Activated naive CD8-positive, alpha-beta T cell treated with anti-CD3 and anti-CD28 coated beads, Interleukin-2, amount 50 U/mL, for 16 hours (primary cell): ENCODE measurements around the gene MACO1.
"Not testable (repeated sequence)": the region's sequence is repeated elsewhere in the genome, so short reads cannot be mapped to it uniquely, and the experiment has no call there.

Source experiments
- DNase-seq: peaks from one replicate; pipeline ENCODE4 v3.0.0-alpha.2; 2020; ENCODE audit warnings: low read depth, low spot score

MACO1 gene

DNA sequence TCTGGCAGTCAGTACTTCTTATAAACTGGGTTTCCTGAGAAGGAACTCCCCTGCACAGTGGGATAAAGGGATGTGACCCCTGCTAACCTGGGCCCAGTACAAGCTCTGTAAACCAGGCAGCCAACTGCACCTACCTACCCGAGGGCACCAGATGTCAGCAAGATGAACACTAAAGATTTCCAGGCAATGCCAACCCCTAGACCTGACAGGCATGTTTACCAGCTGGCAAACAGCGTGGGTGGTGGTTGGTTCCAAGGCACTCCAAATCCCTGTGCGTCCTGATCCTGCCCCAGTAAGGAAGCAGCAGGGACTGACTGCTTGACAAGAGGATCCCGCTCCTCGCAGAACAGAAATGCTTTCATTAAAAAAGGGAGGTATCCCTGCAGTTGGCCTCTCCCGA is 7.5 kb upstream of the MACO1 start:
- DNase-seq = not testable (repeated sequence)

DNA sequence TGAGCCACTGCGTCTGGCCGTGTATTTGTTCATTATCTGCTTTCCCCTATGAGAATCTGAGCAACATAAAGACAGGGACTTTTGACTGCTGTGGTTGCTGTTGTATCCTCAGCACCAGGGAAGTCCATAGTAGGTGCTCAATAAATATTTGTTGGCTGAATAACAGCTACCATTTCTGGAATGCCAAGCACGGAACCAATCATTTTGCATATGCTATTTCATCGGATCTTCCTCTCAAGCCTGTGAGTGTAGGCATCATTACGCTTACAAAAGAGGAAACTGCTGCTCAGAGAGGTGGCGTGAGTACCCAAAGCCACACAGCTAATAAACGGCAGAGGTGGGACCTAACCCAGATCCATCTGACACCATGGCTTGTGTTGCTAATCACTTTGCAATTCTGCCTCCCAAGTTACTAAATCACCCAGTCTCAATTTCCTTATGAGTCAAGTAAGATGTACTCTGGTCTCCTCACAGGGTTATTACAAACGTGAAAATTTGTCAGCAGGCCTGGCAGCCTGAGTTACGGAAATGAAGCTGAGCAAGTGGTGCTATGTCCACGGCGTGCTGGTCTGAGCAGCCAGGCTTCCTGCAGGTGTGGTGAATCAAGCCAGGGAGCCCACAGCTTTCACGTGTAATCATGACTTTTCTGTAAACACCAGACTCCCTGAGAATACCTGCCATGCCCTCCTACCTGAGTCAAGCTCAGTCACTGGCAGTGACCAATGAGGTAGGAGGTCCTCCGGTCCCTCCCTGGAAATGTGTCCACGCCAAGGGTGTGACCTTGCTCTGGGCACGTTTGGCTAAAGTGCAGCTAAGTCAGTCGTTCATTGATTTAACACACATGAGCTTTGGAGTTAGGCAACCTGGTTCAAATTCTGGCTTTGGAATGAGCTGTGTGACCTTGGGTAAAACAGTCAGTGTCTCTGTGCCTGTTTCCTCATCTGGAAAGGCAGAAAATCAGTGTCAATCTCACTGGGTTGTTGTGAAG is 5.3 kb upstream of the MACO1 start:
- DNase-seq = no peak

DNA sequence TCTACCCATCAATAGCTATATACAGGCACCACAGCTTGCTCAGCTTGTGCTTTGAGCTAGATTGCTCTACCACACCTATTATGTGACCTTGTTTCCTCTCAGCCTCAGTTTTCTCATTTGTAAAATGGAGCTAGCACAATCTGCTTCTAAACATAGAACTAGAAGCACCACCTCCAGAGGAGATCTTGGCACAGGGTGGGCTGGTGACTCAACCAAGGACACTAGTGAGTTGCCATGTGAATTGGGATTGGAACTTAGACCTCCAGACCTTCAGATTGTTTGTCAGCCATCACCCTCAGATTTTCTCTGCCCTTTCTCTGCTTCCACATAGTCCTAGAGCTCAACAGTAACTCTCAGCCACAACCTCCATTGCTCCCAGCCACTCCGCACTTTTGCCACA is 3.0 kb upstream of the MACO1 start:
- no peak for DNase-seq

DNA sequence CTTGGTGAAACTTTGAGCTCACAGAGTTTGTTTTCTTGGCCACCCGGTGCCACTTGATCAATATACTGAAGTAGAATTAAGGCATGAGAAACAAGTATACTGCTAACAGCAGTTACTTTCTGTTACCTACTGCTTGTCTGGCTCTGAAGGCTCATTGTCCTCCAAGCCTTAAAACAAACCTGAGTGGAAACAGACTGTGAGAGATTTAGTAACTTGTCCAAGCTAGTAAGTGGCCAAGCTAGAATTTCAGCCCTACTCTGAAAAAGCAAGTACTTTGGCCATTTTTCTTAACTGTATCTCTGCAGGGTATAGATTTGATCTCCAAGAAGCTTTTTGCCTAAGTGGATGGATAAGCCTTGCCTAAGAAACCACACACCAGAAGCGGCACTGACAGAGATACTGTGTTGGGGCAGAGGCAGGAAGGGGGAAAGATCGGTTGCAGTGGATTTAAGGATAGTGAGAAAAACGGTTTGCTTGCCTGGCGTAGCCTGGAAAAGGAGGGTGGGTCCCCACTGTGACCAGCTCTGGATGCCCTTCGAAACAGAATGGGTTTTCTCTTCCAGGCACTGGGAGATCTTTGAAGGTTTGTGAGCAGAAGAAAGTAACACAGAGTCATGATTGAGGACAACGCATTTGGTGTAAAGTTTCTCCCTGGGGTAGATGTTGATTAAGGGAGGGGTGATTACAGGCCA is 2.1 kb upstream of the MACO1 start:
- no peak for DNase-seq

DNA sequence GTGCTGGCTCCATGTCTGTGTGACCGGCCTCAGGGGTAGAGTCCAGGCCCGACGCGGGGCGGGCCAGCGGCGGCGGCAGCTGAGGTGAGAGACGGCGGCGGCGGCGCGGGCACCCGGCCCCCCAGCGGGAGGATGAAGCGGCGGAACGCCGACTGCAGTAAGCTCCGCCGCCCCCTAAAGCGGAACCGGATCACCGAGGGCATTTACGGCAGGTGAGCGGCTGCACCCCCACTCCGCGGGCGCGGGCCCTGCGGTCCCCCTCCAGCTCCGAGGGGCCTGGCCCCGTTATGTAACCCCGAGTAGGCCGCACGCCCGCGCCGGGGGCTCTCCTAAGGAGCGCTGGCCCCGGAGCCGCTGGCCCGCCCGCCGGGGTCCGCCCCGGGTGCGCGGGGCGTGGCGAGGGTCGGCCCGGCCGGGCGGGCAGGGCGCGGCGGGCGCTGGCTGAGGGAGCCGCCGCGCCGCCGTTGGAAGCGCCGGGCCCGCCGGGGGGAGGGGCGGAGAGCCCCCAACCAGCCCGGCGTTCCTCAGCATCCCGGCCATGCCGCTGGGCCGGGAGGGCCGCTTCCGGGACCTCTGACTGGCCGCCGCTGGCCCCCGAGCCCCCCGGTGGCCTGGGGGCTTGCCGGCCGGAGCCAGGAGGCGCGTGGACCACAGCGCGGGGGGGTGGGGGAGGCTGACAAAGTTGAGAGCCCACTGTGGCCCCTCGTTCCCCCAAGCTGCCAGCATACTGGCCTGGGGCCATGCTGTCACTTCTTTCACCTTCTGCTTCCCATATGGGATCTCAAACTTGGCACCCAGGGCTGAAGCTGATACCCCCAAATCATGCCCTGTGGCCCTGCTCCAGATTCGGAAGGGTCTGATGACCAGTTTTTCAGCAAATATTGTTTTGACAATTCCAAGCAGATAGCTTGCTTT is 527 bp downstream of the MACO1 start:
- DNase-seq = peak; percentile 48

DNA sequence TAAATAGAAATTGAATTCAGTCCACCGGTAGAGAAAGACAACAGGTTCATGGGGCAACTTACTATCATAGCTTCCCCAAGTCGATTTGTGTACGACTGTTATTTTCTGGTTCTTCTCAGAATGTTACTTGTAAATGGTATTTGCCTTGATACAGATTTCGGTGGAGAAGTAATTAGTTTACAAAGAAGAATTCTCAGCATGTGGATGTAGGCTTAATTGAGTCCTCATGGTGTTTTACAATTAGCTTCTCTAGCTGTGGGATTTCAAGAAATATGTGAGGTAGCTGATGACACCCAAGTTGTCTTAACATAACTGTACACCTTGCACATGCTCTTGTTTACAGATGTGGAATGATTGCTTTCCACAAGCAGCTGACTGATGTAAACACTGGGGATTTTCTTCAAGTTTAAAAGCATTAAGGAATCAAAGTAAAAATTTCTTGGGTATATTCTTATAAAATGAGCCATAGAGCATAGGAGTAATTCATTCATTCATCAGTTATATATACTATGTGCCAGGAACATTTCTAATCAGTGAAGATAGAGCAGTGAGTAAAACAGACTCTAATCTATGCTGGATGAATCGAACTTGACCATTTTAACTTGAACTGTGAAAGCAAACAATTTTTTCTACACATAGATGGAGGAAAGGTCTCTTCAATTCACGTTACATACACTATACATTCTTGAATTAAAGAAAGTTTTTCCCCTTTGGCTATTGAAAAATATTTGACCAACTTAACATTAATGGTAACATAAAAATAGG is 1.4 kb downstream of the MACO1 start:
- DNase-seq = no peak

DNA sequence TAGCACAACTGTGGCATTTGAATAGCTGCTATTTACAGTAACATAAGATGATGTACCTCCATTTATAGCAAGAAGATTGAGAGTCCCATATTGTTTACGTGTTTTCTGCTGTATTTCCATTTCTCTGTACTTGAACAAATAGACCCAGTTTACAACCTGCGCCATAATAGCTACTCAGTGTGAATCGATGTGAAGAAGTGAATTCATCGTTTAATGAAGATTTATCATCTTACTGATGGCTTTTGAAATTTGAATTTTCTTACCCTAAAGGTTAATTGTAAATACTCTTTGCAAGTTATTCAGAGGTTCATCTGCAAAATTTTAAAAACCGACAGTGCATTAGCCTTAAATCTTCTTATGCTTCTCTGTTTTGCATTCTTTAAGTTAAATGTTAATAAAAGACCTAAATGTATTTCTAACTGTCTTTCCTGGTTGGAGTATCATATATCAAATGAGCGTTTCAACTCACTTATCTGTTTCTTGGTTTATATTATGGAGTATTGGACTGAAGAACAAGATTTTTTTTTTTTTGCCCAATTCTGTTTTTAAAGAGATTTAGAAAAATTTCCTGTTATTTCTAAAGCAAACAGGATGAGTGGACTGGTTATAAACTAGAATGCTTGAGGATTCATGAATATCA is 2.2 kb downstream of the MACO1 start:
- no peak for DNase-seq

DNA sequence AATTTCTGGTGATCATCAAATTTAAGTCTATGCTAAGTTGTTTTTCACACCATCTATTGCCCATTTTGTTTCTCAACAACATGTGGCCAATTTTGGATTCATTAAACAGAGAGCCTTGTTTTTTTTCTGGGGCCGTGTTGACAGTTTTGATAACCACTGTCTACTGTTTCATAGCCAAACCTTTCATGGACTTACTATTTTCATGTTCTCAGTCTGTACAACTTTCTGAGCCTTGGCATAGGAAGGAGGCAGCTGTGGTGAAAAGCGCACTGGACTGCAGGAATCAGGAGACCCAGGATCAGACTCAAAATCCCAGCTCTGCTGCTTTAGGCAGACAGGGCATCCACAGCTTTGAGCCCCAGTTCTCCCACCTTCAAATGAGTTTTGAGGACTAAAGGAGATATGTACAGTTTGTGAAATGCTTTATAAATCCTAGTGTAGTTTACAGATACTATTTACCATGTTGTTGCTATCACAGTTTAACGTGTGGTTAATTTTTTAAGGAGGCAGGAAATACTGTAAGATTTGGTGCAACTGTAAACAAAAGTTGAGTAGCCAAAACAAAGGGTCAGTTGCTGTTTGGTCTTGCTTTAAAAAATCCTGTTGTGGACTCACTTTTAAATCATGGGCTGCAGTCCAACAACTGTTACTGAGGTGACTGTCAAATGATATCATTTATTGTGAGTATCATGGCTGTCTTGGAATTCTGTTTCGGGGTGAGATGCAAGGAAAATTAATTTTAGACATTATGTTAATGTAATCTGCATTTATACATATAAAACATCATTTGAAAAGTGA is 2.9 kb downstream of the MACO1 start:
- no peak for DNase-seq

DNA sequence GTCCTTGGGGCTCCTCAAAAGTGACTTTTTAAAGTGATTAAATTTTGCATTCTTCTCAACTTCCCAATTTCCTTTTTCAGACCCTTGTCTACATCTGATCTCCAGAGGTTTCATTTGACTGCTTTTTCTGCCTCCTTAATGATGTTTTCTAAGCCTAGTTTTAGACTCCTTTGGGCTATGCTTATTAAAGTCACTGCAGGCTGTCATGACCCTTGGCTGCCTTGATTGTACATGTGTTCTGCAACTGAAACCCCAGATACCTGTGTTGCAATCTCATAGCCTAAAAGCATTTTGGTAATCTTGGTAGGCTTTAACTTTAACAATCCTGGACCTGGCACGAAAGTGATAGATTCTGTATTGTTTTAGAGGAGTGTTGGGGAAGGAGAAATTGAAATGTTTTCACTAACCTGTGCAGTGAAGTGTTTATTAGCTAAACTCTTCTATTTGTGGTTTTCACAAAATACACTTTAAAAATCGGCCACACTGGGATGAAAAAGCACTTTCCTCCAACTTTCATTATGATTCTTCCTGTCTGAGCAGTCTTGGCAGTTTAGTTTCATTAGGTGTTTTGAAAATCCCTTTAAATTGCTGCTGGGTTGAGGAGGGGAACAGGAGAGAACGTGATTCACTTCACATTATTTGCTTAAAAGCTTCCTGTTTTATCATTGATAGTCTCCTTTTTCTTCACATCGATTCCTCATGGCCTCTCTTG is 4.9 kb downstream of the MACO1 start:
- no peak for DNase-seq

DNA sequence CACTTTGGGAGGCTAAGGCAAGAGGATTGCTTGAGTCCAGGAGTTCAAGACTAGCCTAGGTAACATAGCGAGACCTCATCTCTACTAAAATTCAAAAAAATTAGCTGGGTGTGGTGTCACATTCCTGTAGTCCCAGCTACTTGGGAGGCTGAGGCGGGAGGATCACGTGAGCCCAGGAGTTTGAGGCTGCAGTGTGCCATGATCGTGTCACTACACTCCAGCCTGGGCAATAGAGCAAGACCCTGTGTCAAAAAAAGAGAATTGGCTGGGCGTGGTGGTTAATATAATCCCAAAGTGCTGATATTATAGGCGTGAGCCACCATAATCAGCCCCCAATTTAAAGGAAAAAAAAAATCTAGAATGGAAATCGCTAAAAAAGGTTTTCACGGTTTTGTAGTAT is 7.0 kb downstream of the MACO1 start:
- no peak for DNase-seq

DNA sequence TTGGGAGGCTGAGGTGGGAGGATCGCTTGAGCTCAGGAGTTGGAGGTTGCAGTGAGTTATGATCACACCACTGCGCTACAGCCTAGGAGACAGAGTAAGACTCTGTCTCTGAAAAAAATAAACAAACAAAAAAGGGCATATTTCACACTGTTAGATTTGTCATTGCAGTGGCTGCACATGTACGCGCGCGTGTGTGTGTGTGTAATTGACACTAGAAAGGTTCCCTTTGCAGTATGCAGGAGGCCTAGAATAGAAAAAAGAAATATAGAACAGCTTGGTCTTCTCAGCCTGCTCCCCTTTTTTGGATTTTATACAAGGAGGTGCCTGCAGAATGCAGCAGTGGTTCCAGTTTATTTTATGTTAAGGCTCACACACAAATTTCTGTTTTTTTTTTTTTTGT is 8.6 kb downstream of the MACO1 start:
- DNase-seq = no peak

DNA sequence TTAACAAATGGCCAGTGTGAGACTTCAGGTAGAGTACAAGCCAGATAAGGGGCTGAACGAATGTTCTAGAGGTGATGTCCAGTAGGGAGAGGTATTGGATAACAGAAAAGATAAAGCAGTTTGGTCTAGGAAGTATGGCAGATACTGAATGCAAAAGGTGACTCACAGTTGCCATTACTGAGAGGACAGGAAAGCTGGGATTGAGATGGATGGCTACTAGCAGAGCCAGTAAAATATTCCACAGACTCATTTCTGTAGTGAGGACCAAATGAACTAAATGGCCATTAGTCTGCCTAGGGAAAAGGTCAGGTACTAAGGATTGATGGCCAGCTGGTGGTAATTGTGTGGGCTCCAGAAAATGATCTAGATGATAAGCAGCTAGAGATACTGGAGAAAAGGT is 11.5 kb downstream of the MACO1 start:
- no peak for DNase-seq

DNA sequence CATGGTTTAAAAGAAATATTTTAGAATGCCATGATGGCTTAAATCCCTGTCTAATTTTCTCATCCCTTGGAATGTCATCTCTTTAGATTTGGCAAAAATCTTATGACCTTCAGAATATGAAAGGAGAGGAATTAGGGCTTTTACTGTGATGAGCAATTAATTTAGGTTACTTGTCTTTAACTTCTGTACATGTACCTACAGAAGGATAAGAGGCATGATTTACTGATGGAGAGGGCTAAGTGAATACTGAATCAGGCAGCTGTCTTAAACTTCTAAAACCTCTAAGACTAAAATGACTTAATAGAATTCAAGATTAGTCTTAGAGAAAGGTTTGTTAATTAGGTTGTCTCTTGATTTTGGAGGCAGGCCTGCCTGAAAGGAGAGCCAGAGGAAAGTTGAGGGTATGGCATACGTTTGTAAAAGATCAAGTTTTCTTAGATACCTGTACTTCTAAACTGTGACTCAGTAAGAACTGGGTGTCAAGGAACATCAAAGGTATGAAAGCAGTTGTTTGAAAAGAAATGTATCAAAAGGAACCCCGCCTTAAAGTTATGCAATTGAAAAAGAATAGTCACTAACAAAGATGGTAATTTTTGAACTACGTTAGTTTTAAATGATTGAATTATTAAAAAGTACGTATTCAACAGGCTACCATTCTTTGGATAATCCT is 12.5 kb downstream of the MACO1 start:
- no peak for DNase-seq

DNA sequence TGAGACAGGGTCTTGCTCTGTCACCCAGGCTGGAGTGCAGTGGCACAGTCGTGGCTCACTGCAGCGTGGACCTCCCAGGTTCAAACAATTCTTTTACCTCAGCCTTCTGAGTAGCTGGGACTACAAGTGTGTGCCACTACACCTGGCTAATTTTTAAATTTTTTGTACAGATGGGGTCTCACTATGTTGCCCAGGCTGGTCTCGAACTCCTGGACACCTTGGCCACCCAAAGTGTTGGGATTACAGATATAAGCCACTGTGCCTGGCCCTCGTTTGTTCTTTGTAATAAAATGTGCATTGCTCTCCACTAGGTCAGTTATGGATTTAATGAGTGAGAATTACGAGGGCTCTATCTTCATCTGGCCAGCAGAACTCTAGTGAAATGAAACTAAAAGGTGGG is 13.9 kb downstream of the MACO1 start:
- DNase-seq = not testable (repeated sequence)

DNA sequence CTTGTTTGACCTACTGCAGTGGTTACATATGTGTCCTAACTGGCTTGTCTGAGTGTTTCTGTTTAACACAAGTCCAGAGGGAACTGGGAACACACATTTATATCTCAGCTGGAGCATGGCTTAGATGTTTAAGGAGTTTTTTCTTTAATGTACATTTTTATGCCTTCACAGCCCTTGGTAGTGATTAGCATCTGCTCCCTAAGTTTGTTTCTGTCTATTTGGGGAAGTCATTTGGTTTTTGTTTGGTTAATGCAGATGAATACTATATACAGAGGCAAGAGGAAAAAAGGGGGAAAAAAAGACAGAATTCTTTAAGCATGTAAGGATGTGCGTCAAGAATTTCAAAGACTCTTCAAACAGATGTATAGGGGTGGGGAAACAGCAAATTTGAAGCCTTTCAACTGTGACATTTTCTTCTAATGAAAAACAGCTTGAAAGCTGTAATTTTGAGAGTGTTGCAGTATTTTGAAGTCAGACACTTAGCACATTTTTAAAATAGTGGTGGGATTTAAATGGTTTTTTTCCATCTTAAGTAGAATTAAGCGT is 15.4 kb downstream of the MACO1 start:
- DNase-seq = no peak

DNA sequence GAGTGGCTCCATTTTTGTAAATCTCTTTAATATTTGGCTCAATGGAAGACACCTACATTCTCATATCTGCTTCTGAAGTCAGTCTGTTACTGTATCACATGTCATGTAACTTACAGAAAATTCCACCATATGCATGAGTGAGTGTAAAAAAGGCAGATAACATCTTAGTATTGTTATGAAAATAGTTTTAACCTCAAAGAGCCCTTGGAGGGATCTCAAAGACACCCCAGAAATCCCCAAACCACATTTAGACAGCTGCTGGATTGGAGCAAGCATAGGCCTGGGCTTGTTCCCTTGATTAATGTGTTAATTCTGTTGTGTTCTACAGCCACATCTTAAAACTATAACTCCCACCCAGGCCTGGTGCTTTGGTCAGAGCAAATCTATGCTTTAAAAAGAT is 16.9 kb downstream of the MACO1 start:
- DNase-seq = no peak

DNA sequence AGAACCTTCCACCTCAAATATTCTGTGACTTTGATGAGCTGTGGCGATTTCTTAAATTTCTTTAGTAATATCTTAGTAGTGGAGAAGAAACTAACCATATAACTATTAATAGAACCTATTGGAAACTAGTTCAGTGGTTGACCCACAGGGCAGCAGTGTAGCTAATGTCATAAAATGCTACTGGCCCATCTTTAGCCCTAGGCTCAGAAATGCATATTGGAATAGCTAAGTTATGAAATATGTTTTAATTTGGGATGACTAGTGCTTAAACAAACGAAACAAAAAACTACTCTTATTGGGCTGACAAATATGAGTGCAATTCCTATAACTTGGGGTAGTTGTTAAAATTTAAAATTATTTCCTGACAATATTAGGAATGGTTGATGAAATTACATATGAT is 20.2 kb downstream of the MACO1 start:
- no peak for DNase-seq

DNA sequence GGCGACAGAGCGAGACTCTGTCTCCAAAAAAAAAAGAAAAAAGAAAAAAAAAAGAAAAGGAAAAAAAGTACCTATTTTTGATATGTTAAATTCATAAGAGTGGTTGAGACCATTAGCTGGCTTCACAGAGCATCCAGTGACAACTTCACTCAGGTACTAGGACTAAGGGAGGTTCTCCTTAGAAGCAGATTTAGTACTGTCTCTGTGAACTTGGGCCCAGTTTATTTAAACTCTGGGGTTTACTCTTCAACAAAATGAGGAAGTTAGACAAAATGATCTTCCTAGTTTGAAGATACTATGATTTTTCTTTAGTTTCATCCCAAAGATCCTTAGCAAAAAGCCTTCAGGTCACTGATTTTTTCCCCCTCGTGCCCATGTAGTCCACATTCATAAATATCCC is 21.2 kb downstream of the MACO1 start:
- no peak for DNase-seq
